ENCODE data around the gene EOGT.

Gene EOGT

DNA sequence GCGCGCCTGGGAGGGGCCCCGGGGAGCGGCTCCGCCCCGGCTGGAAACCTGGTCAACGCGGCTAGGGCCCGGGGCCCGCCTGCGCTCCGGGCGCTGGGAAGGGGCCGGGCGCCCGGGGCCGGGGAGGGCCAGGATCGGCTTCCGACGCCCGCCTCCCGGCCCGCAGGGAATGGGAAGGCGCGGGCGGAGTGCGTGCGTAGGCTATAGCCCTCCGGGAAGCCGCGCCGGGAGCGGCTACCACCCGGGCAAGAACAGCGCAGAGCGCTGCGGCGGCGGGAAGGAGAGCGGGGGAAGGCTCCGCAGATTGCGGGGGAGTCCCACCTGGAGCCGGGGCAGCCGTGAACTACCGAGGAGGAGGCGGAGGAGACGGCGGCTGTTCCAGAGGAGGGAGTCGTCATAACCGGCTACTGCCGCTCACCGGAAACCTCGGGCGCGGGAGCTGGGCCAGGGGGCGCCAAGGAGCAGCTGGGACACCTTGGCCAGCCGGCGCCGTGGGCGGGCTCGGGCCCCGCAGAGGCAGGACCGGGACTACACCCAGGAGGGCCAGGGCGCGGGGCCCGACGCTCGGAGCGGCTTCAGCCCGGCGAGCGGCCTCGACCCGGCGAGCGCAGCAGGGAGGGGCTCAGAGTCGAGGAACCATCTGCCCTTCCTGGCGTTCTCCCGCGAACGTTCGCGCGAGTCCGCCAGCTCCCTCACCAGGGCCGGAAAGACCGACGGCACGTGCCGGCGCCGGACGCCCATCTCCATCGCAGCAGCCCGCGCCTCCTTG lies at the start of gene EOGT:
Gene EOGT (minus strand): TSS at position 432 of the 769 bp plus-strand sequence. CDS start 3,838 bp downstream, outside the sequence.
- DNase-seq (ENCODE audit: low read depth), result peak; percentile 64

DNA sequence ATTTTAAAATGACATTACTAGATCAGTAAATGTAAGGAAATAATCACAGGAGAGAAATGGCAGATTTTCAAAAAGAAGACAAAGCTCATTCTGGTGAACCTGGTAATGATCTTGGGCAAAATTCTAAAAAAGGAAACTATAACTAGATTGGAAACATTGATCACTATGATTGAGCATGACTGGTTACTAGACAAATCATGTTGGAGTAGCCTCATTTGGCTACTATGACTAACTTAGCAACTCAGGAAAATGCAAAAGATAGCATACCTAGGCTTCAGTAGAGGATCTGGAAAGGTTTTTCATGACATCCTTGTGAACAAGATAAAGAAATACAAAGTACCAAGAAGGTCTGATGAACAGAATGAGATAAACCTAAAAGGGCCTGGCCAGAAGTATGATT lies 46.2 kb upstream of the EOGT start:
- DNase-seq (ENCODE audit: low read depth), result no peak

DNA sequence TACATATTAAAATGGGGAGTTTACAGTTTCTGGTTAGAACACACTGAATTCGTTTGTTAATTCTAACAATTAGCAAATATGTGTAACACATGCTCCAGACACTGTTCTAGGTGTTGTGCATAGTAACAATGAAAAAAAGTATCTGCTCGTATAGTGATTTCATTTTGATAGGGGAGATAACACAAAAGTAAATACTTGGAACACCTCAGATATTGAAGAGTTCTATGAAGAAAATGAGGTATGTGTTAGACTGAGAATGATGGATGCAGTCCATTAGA lies 45.4 kb upstream of the EOGT start:
- DNase-seq (ENCODE audit: low read depth), result no peak

DNA sequence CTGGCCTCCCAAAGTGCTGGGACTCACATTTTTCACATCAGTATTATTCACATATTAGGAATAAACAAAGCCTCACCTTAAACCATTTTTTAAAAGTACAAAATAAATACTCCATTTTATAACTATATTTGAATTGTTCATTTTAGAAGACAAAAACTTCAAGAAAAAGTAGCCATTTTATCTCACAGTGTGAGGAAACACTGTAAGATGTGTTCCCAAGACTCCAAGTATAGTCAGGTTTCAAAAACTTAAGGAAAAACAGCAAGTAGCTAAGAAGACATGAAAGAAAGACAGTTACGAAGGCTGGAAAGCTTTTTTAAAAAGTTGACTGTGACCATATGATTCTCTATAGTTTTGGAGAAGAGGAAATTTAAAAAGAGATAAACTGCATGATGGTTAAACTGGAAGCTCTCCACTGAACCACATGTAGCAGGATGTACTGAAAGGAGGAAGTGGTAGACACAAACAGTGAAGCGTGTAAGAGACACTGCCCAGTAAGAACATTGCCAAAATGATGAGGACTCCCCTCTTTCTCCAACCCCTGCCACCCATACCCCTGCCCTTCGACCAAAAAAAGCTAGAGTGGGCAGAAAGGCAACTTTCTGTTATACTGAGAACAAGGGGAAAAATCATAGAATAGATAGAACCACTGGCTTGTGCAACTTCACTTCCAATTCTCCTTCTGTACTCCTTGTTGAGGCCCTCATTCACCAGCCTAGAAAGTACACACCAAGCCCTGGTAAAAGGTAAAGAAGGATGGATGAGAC lies 44.9 kb upstream of the EOGT start:
- no peak for DNase-seq (ENCODE audit: low read depth)

DNA sequence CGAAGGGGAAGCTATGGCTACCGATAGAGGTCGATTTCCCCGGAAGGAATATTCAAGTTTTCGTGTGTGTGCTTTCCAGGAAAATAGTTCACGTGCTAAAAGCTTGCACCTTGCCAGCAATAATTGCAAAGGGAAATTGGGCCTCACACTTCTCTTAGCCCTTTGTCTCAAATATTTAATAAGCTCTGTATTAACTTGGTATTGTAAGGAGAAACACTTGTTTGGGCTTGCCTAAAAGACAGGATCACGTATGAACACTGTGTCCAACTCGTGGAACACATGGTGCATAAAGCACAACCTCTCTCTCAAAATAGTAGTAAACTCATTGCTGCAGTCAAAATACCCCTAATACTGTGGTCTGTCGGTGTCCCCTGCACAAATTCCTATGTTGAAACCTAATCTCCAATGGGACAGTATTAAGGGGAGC lies 39.0 kb upstream of the EOGT start:
- no peak for DNase-seq (ENCODE audit: low read depth)

DNA sequence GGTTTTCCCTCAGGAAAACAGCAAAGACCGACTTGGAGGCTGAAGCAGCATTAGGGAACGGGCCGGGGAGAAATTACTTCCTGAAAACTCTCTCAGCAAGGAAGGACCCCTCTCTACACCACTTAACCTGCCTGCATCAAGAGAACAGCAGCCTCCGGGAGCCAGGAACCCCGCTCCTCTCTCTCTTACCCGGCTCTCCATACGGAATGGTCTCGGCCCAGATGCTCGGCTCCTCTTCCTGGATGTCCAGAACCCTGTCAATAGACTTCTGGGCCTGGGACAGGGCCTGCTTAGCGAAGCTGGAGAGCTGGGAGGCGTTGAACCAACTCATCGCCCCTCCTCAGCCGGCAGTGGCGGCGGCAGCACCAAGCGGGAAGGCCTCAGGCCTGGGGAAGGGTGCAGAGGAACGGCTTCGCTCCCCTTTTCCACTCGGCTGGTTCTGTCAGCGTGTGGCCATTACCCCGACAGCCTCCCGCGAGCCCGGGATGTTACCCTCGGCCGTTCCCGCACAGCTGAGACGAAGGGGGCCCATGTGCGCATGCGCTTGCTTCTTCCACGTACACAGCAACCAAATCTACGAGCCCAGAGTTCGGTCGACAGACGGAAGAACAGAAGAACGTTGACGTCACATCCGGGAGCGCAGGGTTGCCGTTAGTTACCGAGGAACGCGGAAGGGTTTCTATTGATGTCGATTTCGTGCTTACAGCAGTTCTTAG lies 38.4 kb upstream of the EOGT start, which contains the start of gene TMF1:
Gene TMF1 (minus strand): TSS at position 578 of the 716 bp plus-strand sequence. CDS start 247 bp downstream, at position 331.
- peak; percentile 97 for DNase-seq (ENCODE audit: low read depth)

DNA sequence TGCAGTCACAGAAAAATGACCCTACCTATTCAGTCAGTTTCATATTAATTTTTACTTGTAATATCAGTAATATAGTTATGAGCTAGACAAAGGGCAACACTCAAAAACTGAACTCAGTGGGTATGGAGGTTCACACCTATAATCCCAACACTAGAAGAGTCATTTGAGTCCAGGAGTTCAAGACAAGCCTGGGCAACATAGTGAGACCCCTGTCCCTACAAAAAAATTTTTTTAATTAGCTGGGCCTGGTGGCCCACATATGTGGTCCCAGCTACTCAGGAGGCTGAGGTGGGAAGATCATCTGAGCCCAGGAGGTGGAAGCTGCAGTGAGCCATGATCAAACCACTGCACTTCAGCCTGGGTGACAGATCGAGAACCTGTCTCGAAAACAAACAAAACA lies 35.5 kb upstream of the EOGT start:
- no peak for DNase-seq (ENCODE audit: low read depth)

DNA sequence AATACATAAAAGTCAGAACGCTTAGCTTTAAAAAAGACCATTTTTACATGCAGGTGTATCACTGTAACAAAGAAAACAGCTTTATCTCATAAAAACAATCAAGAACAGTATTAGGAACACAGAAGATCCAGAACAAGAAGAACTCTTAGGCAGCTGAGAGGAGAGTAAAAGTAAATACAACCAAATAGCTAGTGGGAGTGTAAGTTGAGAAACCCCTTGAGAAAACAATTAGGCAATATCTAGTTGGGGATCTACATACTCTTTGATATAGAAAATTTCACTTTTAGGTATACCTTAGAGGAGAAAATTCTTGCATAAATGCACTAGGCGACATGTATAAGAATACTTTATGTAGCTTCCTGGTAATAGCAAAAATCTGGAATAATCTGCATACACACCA lies 31.1 kb upstream of the EOGT start:
- no peak for DNase-seq (ENCODE audit: low read depth)

DNA sequence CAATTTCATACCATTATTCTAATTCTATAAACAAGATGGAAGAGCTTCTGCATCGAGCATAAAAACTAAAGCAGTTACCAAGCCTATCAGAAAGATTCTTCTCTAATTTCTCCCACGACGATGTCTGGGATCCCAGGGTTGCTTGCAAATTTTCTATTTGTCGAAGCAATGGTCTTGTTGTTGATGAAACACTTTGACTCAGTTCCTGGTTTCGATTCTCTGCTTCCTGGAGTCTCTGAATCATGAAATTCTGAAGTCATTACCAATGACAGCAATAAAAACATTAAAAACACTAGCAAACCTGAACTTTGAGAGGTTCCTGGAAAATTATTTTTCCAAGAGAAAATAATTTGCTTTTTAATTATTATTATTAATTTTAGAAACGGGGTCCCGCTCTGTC lies 20.0 kb upstream of the EOGT start:
- DNase-seq (ENCODE audit: low read depth), result no peak

DNA sequence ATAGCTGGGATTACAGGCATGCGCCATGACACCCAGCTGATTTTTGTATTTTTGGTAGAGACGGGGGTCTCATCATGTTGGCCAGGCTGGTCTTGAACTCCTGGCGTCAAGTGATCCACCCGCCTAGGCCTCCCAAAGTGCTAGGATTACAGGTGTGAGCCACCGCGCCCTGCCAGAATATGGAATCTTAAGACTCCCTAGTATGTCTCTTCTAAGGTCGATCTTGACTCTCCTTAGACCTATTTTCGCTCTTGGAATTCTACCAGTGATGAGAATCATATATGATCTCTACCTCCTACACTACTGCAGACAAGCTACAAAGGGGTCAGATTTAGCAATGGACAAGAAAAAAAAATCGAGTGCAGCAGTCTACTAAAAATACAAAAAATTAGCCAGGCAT lies 19.3 kb upstream of the EOGT start:
- DNase-seq (ENCODE audit: low read depth), result no peak

DNA sequence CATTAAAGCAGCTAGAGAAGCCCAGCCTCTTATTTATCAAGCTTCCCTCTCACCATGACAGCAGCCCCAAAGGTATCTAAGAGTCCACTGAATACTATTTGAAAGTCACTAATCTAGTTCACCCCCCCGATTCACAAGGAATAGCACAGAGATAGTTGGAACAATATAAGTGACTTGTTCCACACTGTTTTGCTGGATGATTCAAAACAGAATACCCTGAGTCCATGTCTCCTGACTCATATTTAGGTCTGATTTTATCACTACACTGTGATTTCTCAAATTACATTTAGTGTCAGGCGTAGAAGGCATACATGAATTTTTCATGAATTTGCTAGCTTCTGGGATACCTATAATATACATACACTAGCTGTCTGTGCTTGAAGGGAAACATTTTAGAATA lies 18.7 kb upstream of the EOGT start:
- DNase-seq (ENCODE audit: low read depth), result no peak

DNA sequence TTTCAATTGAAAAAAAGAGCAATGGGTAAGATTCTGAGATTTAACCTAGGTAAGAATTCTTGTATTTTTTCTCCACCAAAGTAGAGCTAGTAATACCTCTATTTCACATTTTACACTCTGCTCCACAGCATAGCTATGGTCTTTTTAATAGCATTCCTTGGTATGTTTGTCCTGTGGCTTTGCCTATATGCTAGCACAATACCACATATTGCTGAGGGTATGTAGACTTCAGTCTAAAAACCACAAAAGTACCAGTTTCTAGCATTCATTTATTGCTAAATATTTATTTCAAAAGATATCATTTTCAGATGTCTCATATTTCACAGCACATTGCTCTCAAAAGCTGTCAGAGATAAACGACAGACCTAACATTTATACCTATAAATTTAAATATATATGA lies 18.2 kb upstream of the EOGT start:
- no peak for DNase-seq (ENCODE audit: low read depth)

DNA sequence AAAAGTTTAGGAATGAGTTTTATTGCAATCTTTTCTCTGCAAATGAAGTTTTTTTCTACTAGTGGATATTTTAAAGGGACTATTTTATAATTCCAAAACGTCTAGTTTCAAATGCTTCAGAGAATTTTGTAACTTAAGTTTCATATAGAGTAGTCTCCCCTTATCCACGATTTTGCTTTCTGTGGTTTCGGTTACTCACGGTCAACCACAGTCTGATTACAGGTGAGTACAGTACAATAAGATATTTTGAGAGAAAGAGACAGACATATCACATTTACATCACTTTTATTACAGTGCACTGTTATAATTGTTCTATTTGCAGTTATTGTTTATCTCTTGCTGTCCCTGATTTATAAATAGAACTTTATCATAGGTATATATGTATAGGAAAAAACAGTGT lies 7.4 kb upstream of the EOGT start:
- no peak for DNase-seq (ENCODE audit: low read depth)

DNA sequence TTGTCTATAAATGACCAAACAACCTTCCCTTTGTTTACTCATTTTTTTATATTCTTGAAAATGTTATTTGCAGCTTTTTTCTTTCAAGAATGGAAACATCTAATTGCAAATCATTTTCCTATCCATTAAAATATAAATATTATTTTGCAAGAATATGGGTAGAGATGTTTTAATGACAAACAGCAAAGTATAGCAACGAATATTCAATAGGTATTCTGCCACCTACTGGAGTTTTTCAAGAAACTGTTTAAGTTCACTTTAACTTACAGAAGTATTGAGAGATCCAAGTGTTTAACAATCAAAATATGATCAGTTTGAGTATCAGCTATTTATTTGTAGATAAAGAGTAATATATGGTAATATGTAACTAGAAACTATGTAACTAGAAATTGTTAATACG lies 6.9 kb upstream of the EOGT start:
- no peak for DNase-seq (ENCODE audit: low read depth)

DNA sequence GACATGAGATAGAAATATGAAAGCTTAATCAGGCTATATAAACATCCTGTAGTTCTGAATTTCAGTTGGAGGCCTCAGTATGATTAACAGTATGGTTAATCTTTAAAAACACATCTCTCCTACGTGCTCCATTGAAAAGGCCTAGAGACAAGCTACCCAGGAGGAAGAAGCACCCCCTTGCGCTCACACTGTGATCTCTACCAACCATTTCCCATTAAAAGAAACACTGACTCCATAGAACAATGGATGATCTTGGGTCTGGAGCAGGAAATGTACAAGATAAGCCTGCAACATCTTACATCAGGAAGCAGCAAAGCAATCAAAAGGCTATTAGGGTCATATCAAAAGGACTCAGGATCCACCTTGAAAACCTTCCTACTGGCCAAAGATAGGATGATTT lies 3.4 kb upstream of the EOGT start:
- no peak for DNase-seq (ENCODE audit: low read depth)

DNA sequence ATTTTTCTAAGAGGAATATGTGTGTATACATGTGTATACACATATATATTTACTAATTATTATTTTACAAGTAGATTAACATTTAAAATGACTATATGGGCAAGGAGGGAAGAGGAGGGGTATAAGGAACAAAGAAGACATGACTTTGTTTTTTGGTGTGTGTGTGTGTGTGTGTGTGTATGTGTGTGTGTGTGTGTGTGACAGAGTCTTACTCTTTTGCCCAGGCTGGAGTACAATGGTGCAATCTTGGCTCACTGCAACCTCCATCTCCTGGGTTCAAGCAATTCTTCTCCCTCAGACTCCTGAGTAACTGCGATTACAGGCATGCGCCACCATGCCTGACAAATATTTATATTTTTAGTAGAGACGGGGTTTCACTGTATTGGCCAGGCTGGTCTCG lies 2.6 kb upstream of the EOGT start:
- no peak for DNase-seq (ENCODE audit: low read depth)

DNA sequence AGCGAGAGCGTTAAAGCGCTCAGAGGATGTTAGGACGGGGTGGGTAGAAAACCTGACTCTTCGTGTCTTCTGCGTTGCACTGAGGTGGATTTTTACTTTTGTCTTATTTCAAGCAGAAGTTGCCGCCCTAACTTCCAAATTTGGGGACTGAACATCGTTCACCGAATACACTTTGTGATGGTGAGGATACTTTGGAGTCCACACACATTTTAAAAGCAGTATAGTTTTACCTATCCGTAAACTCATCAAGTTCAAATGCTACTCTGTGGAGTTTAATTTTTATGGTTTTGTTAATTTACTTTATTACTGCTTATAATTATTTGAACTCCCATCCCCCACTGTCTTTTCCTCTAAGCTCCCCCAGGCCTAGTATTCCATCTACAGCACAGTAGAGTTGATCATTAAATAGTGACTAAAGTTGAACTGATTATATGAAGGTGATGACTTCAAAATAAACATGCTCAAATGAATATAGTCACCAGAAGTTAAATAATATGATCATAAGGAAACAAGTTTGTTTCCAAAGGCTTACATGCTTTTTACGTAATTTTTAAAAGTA lies 617 bp upstream of the EOGT start:
- no peak for DNase-seq (ENCODE audit: low read depth)

DNA sequence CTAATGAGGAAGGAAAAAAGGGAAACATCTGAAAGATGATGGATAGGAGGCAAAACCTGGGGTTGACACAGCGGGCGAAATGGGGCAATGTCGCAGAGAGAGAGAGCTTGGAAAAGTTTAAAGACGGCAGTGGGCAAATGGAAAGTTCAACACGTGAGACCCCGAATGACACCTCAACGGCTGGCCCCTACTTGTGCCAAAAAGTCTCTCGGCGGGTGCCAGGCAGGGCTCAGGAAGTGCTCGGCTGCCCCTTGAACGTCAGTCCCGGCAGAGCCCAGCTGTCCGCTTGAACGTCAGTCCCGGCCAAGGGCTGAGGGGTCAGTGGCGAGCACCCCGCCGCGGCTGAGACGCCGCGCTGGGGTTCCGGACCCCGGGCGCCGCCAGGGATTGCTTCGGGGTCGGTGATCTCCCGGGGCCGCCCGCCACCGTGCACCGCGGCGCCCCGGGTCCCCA lies 658 bp downstream of the EOGT start:
- no peak for DNase-seq (ENCODE audit: low read depth)

DNA sequence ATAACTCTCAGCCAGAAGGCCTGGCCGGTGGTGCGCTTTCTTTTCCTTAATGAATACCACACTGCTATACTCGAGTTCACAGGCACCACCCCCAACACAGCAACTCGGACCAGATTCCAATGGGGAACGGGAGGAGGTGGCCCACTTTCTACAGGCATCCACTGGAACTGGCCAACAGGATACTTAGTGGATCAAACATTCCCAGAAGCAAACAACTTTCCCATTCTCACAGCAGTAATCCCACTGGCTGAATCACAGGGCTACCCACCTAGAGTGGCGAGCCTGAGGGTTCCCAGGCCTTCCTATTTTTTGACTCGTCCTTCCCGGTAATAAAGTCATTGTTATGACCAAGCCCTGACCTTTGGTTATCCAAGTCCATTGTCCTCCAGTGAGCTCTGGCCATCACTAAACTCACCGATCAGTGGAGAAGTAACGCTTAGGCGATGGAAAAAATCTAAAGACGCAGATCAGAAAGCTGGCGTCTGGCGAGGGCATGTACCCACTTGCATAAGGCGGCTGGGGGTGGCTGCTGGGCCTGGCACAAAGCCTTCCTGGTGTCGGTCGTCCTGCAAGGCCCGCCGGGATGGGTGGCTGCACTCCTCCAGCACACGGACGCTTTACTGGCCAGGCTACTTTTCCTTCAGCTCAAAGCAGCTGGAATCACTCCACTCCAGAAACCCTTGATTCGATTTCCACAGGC lies 1.2 kb downstream of the EOGT start:
- DNase-seq (ENCODE audit: low read depth), result no peak

DNA sequence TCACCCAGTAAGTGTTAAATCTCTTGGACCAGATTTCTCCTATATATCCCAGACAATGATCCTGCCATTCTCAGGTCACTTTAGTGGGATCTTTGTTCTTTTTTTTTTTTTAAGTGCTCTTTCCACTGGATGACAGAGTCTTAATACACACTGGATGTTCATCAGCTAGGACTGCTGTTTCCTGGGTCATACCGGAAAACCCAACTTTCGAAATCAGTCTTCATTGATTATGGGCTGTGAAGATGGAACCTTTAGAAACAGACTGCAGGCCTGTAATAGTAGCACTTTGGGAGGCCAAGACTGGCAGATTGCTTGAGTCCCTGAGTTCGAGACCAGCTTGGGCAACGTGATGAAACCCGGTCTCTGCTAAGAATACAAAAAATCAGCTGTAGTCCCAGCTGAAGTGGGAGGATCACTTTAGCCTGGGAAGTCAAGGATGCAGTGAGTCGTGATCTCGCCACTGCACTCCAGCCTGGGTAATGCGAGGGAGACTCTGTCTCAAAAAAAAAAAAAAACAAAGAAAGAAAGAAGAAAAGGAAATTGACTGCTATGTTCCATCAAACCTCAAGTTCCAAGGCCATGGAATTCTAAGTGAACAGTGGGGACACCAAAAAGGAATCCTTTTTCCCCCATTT lies 2.3 kb downstream of the EOGT start:
- no peak for DNase-seq (ENCODE audit: low read depth)

DNA sequence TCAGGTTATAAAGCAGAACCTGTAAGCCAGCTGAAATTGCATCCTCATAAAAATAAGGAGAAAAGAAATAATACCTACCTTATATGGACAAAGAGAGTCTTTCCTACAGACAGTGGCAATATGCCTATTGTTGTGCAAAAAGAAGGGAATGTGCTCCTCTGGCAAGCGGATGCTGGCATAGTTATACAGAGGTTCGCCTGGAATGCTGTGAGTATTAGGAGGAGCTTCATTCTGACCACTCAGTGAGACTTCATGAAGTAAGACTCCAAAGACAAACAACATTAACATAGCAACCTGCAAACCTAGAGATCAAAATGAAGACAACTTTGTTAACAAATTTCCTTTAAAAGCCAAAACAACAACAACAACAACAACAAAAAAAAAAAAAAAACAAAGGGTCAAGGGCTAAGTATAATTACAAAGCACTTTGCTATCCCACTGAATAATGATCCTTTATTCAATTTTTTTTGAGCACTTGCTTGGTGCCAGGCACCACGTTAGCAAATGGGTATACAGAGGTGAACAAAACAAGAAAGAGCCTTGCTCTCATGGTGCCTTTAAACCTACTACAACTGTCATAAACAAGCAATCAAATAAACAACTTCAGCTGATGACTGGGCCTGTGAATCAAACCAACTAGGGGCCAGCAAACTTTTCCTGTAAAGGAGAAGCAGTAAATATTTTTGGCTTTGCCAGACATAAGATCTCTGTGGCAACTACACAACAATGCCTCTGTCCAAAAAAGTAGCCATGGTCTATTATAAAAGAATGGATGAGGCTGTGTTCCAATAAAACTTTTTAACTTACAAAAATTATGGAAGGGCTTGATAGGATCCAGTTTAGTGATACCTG lies 3.7 kb downstream of the EOGT start:
- DNase-seq (ENCODE audit: low read depth), result no peak

Measured in stimulated activated CD8-positive, alpha-beta memory T cell treated with anti-CD3 and anti-CD28 coated beads, Interleukin-7, amount 100 ng/mL, for 24 hours (primary cell).